GM18909 (cell line): ENCODE results near the gene POLR2J.
"Not testable (repeated sequence)": the region's sequence is repeated elsewhere in the genome, so short reads cannot be mapped to it uniquely, and the experiment has no call there.

Experiments used
- ATAC-seq: cut with Tn5 transposase; IDR thresholded peaks from one replicate; pipeline ENCODE4 v1.9.1; 2021; ENCODE audit warnings: mild to moderate bottlenecking; ENCODE audit not compliant: unreplicated experiment, poor library complexity

Gene POLR2J

DNA sequence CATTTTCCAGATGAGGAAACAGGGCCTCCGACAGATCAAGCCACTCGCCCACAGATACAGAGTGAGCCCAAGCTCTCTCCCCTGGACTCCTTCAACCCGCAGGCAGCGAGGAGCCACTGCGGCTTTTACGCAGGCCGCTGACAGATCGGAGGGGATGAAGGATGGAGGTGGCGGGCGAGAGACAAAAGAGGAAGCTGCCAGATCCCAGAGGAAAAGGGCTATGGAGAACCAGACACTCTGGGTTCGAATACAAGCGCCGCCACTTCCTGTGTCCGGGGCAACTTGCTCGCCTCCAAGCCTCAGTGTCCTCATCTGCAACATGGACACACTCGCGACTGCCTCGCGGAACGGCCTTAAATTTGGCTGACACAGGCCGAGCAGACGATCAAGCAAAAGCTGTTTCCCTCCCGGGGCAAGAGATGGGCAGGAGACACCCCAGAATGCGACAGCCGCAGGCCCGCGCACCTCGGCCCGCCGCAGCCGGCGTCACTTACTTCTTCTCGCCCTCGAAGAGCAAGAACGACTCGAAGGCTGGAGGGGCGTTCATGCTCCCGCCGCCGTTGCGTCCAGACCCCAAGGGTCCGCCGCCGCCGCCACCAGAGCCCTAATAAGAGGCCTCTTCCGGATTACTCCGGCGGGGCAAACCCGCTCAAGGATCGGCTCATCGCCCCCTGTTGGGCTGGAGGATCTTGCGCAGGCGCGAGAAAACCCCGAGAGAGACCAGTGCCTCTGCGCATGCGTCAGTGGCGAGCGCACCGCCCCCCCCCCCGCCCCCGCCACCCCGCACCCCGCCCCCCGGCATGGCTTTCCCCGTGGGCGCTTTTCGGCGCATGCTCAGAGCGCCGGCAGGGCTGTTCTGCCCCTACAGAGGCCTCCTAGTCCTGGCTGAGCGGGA lies at the start of gene POLR2J:
Gene POLR2J (minus strand): TSS at position 609 of the 895 bp plus-strand sequence. CDS start 62 bp downstream, at position 547.
- ATAC-seq = peak; percentile 96

DNA sequence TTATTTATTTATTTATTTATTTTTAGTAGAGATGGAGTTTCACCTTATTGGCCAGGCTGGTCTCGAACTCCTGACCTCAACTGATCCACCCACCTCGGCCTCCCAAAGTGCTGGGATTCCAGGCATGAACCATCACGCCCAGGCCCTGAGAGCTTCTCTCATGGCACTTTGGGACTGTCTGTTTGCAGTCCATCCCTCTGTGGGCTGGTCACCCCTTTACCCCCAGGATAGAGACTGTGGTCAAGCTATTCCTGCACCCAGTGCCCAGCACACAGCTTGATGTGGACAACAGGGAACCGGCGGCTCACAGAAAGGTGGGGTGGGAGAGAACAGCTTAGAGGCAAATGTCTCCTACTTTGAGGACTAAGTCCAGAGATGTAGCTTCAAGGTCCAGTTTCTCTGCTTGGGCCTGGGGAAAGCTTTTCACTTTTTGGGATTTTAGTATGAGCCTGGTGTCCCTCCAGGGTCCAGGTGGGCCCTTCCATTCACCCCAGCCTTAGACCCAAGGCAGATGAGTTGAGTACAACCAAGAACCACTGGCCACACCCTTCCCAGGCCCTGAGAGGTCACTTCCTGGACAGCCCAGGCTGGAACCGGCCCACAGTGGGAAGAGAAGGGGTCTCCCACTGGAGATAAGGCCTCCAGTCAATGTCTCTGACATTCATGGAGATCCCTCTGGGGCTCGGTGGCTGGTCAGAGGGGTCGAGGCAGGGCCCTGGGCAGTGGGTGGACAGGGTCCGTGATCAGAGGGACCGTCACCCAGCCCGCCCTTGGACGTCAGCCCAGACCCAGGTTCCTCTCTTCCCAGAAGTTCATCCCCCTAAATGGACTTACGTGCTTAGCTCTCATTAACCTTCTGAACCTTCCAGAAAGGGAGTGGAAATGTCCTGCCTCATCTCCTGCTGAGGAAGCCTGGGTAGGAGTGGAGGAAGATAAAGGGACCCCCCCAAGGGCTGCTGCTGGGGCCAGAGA lies 49.4 kb upstream of the POLR2J start:
- ATAC-seq = not testable (repeated sequence)

DNA sequence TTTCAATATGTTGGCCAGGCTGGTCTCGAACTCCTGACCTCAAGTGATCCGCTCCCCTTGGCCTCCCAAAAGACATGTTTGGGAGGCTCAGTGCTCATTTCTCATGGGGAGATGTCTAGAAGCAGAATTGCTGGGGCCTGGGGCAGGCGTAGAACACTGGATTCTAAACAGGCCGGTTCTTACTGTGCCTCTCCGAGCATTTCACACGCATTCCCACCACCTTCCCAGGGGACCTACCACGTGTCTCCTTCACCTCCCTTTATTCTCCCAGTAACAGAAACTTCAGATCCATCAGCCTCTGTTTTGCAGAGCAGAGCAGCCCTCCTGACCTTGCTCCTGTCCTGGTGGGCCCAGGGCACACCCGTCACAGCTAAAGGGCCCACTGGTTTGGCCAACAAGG lies 48.5 kb upstream of the POLR2J start:
- ATAC-seq = not testable (repeated sequence)

DNA sequence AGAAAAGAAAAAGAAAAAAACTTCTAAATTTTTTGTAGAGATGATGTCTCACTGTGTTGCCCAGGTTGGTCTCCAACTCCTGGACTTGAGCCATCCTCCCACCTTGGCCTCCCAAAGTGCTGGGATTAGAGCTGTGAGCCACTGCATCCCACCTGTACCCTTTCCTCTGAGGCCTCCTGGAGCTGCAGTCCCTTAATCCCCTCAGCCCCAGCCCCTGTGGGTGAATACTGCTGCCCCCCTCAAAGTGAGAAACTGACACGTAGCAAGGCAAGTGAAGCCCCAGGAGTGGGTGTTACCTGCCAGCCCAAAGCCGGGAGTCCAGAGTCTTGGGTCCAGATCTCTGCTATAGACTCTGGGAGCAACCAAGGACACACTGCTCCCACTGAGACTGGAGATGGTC lies 46.1 kb upstream of the POLR2J start:
- not testable (repeated sequence) for ATAC-seq

DNA sequence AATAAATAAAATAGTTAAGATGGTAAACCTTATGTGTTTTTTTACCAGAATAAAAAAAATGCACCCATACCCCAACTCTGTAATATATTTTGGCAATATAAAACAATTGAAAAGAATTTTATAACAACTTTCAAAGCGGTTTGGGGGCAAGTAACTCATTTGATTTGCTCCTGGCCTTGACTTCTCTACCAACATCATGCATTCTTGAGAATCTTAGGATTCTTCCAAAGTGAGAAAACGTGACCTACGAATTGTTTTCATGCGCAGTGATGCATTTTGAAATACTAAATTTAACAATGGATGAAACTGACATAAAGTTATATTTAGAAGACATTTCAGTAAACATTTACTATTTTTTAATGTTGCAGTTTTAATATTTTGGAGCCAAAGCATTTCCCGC lies 42.1 kb upstream of the POLR2J start:
- ATAC-seq = not testable (repeated sequence)

DNA sequence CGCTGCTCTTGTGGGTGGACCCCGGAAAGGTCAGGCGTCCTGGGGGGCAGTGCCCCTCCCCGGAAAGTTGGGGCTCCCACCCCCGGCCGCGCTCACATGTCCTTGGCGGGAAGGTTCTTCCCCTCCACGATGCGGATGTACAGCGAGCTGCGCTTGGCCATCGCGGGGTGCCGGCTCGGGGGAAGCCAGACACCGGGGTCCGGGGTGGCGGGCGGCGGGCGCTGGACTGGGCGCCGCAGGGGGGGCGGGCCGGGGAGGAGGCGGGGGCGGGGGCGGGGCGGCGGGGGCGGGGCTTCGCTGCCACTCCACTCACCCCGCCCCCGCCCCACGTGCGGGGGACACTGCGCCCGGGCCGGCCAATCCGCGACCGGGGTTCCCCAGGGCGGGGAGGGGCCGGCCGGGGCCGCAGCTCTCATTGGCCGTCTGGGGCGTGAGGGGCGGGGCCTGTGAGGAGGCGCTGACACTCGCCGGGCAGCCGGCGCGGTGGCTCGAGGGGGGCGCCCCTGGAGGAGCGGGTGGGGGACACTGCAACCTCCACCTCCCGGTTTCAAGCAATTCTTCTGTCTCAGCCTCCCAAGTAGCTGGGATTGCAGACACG lies 38.9 kb upstream of the POLR2J start, which contains the start of gene RASA4B:
Gene RASA4B (minus strand): TSS at position 228 of the 598 bp plus-strand sequence. CDS start 67 bp downstream, at position 161.
- peak; percentile 73 for ATAC-seq

DNA sequence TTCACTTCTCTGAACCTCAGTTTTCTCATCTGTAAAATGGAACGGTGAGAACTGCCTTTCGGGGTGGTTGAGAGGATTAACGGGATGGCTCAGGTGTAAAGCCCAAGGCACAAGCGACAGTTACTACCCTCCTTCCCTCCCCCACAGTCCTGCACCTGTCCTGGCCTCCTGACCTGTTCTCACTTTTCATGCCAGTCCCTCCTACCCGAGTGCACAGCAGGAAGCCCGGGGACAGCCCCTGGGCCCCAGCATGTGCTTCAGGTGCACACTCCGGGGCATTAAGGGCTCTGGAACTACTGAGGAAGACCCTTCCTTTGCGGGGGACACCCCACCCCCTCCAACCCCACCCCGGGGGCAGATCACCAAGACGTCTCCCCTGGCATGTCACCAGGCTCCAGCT lies 38.2 kb upstream of the POLR2J start:
- not testable (repeated sequence) for ATAC-seq

DNA sequence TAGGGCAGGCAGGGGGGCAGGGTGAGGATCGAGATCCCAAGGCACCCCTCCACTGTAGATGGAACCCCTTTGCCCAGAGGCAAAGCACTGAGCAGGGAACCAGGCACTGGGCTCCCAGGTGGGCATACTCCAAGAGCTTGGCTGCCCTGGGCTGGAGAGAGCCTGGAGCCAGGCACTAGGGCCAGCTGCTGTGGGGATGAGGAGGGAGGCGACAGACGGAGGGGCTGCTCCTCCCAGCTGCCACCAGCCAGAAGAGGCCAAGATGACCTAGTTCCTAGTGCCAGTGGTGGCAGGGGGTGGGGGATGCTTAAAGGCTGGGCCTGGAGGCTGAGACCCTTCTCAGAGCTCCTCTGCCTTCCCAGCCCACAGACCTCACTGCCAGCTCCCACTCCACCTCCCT lies 37.2 kb upstream of the POLR2J start:
- not testable (repeated sequence) for ATAC-seq

DNA sequence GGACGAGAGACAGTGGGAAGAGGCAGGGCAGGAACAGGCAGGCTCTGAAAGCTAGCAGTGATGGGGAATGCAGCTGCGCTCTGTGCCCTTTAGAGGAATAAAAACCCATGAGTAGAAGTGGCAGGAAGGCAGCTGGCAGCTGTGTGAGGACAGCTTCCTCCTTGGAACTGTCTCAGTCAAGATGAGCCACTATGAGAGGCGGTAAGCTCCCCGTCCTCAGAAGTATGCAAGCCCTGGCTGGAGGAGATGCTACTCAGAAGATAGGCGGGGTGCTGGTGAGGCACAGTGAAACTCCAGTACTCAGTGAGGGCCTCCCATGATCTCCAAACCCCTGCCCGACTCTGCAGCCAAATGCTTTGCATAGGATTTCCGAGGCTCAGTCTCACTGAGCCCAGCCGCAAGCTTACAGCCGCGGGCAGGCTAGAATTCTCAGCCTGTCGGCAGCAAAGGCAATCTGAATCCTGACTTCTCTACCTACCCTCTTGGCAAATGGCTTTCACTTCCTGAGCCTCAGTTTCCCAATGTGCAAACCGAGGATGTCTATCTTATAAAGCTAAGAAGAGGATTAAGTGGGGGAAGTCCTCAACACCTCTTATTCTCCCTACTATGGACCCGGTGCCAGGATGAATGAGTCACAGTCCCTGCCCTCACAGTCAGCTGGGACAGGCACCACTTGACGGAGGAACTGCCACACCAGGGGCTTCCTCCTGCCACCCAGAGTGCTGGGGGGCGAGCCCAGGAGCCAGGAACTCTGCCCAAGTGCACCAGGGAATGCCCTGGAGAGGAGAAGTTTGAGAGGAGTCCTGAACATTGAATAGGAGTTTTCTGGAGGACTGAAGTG lies 36.4 kb upstream of the POLR2J start:
- peak; percentile 68 for ATAC-seq

DNA sequence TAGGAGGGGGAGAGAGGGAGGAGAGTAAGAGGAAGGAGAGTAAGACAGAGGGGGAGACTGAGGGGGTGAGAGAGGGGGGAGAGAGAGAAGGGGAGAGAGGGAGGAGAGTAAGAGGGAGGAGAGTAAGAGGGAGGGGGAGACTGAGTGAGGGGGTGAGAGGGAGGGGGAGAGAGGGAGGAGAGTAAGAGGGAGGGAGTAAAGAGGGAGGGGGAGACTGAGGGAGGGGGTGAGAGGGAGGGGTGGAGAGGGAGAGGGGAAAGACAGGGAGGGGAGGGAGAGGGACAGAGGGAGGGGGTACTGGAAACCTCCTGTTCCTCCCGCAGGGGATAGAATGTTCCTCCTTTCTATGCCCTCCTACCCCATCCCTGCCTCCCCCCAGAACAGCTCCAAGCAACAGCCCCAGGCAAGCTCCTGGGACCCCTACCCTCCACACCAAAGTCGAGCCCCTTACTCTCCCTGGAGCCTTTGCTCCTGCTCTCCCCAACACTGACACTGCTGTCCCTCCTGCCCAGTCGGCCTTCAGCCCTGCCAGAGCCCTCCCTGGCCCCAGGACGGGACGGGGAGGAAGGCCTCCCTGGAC lies 34.0 kb upstream of the POLR2J start:
- not testable (repeated sequence) for ATAC-seq

DNA sequence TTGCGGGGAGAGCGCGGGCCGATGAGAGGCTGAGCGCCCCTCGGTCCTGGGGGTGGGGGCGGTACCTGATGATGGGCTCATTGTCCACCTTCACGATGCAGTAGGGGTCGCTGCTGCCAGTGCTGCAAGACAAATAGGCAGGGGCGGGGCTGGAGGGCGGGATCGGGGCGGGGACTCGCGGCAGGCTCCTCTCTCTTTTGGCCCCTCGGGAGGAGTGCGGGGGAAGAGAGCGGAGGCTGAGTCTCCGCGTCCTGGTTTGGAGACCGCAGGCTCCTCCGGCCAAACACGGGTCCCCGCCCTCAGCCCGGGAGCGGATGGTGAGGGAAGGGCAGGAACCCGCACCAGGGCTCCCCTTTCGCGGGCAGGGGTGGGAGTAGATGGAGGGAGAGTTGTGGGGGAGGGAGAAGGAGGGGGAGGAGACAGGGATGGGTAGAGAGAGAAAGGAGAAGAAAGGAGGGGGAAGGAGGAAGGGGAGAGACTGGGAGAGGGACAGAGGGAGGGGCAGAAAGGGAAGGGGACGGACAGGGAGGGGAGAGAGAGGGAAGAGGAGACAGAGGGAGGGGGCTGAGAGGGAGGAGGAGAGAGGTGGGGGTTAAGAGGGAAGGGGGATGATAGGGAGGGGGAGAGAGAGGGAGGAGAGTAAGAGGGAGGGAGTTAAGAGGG lies 33.3 kb upstream of the POLR2J start:
- ATAC-seq = peak; percentile 40

DNA sequence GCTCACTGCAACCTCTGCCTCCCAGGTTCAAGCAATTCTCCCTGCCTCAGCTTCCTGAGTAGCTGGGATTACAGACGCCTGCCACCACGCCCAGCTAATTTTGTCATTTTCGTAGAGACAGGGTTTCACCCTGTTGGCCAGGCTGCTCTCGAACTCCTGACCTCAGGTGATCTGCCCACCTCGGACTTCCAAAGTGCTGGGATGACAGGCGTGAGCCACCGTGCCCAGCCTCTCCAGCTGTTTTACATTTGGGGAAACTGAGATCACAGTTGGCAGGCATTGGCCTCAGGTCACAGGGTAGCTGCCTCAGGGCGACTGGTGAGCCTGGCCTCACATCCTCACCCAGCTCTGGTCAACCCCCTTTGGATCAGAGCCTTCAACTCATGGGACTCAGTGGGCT lies 31.9 kb upstream of the POLR2J start:
- not testable (repeated sequence) for ATAC-seq

DNA sequence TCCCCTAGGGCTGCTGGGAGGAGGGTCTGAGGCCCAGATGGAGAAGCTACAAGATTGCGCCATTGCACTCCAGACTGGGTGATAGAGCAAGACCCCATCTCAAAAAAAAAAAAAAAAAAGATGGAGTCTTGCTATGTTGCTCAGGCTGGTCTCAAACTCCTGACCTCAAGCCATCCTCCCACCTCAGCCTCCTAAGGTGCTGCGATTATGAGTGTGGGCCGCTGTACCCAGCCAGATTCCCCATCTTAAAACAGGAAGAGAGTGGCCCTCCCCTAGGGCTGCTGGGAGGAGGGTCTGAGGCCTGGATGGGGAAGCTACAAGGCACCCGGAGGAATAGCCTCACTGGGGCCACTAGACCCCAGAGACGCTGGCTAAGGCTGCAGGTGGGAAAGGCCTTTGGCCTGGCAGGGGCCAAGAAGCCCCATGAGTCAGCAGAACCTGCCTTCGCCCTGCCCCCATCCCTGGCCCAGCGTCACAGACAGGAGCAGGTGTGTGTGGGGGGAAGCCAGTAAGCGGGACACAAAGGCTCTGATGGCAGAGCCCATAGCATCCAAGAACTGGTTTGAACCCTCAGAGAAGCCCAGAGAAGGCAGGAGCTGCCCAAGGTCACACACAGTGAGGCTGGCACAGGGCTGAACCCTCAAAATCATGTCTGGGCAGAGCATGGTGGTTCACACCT lies 28.8 kb upstream of the POLR2J start:
- ATAC-seq = not testable (repeated sequence)

DNA sequence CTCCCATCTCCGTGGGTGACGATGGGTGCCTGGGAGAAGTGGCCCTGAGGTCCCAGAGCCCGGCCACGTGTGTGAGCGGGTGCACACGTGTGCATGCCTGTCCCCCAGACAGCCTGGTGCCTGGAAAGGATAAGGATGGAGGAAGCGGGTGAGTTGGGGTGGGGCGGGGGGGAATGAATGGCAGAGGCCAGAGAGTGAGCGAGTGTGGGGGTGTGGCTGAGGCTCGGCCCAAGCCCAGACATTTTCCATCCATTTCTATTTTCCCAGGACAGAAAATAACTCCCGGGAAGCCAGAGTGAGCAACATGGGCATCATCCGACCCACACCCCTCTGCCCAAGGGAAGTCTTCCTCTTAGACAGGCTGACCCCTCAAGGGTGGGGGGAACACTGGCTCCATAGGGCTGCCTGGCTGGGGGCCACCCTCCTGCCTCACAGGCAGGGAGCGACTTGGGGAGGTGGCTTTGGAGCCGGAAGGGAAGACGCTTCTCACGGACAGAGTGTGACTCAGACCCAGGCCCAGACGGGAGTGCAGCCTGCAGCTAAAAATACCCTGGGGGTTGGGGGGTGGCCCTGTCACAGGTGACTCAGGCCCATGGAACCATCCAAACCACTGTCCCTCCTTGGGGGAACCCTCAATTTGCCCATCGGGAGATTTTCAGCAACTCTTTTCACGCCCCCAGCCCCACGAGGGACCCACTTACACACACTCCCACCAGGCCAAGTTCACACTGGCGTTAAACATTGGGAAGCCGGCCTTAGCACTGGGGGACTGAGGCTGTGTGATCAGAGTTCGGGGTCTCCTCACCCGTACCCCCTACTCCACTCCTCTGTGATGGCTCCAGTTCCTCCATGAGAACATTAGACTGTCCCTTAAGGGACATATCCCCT lies 26.8 kb upstream of the POLR2J start:
- ATAC-seq = not testable (repeated sequence)

DNA sequence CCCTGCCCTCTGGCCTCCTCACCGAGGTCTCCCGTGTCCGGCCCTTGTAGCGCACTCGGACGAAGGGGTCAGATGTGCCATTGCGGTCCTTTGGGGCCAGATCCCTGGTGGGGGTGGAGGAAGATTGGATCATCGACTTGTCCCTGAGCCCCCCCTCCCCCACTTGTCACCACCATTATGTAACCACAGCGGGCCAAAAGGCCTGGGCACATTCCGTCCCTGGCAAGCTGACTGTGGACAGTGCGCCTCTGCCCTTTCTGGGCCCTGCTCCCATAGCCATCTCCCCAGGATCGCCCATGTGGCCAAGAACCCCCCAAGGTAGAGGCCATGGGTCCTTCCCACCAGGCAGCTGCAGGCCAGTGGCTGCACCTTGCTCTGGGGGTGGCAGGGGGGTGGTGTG lies 24.4 kb upstream of the POLR2J start:
- ATAC-seq = not testable (repeated sequence)

DNA sequence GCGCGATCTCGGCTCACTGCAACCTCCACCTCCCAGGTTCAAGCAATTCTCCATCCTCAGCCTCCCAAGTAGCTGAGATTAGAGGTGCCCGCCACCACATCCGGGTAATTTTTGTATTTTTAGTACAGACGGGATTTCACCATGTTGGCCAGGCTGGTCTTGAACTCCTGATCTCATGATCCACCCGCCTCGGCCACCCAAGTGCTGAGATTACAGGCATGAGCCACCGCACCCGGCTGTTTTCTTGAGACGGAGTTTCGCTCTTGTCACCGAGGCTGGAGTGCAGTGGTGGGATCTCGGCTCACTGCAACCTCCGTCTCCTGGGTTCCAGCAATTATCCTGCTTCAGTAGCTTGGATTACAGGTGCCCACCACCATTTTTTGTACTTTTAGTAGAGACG lies 19.6 kb upstream of the POLR2J start:
- not testable (repeated sequence) for ATAC-seq

DNA sequence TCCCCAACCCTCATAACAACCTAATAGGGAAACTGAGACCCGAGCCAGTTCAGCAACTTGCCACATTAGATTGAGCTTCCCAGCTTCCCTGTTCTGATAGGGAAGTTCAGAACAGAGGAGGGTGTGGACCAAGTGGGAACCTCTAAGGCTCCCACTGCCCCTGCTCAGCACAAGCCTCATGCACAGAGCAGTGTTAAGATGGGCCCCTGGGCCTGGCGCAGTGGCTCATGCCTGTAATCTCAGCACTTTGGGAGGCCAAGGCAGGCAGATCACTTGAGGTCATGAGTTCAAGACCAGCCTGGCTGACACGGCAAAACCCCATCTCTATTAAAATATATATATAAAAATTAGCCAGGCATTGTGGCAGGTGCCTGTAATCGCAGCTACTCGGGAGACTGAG lies 18.6 kb upstream of the POLR2J start:
- ATAC-seq = not testable (repeated sequence)
